Measurements from ENCODE around the gene SYP. TPM values are rescaled to one million over a fixed set of nuclear protein-coding genes. Genes with fewer than 3 reads are reported as not detected.

SYP gene
- total and polyA plus RNA-seq, 9 of the 15 experiments (the other 6 are each of a cell fraction or from before 2014, with no cell fraction given) = 0.48 to 5.1 (median 2.6) TPM

GRCh38 chrX:49199906-49200771 is at the start of gene SYP (continued):
- peak; percentile 94 for TF ChIP-seq GMEB1 (CRISPR knock-in tag; IDR thresholded peaks at IDR 0.05)
- TF ChIP-seq KDM2B (CRISPR knock-in tag; IDR thresholded peaks at IDR 0.05) = no peak
- no peak for TF ChIP-seq BHLHE40 (IDR thresholded peaks at IDR 0.05; ENCODE audit: low read length)
- peak; percentile 51; the same call in 1 of the 2 replicates for TF ChIP-seq KAT7 (CRISPR knock-in tag; IDR thresholded peaks at IDR 0.05; ENCODE audit: borderline replicate concordance)
- TF ChIP-seq HDAC3 (IDR thresholded peaks at IDR 0.05; ENCODE audit: borderline replicate concordance, partially characterized antibody) = no peak
- TF ChIP-seq ZBTB17 (CRISPR knock-in tag; IDR thresholded peaks at IDR 0.05) = no peak
- TF ChIP-seq ZNF778 (CRISPR knock-in tag; IDR thresholded peaks at IDR 0.05) = no peak
- no peak; the same call in 1 of the 2 replicates for TF ChIP-seq ZBED1 (IDR thresholded peaks at IDR 0.05)
- peak; percentile 77; the same call in 1 of the 2 replicates for TF ChIP-seq ZNF197 (CRISPR knock-in tag; IDR thresholded peaks at IDR 0.05; ENCODE audit: low read depth)
- TF ChIP-seq ZNF143 (CRISPR knock-in tag; IDR thresholded peaks at IDR 0.05) = no peak
- TF ChIP-seq PCBP2 (IDR thresholded peaks at IDR 0.05; ENCODE audit: low read depth, low read length, poor library complexity, severe bottlenecking) = no peak
- TF ChIP-seq RBM22 (IDR thresholded peaks at IDR 0.05; ENCODE audit: low read depth, low read length, poor library complexity, severe bottlenecking) = no peak
- TF ChIP-seq KDM1A (IDR thresholded peaks at IDR 0.05) = no peak
- TF ChIP-seq BRF1 (IDR thresholded peaks at IDR 0.05; ENCODE audit: borderline replicate concordance, extremely low read depth, insufficient read length) = no peak
- no peak for TF ChIP-seq MYBL2 (IDR thresholded peaks at IDR 0.05; ENCODE audit: low read depth)
- TF ChIP-seq MYBL2 (CRISPR knock-in tag; IDR thresholded peaks at IDR 0.05; ENCODE audit: borderline replicate concordance) = no peak
- TF ChIP-seq, protein P1, sequence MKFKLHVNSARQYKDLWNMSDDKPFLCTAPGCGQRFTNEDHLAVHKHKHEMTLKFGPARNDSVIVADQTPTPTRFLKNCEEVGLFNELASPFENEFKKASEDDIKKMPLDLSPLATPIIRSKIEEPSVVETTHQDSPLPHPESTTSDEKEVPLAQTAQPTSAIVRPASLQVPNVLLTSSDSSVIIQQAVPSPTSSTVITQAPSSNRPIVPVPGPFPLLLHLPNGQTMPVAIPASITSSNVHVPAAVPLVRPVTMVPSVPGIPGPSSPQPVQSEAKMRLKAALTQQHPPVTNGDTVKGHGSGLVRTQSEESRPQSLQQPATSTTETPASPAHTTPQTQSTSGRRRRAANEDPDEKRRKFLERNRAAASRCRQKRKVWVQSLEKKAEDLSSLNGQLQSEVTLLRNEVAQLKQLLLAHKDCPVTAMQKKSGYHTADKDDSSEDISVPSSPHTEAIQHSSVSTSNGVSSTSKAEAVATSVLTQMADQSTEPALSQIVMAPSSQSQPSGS (CRISPR knock-in tag; IDR thresholded peaks at IDR 0.05) = no peak
- TF ChIP-seq NFATC3 (IDR thresholded peaks at IDR 0.05) = no peak
- no peak for TF ChIP-seq BDP1 (IDR thresholded peaks at IDR 0.05; ENCODE audit: insufficient read depth, insufficient read length)
- TF ChIP-seq HNRNPUL1 (IDR thresholded peaks at IDR 0.05; ENCODE audit: low read length) = no peak
- TF ChIP-seq ZNF780A (CRISPR knock-in tag; IDR thresholded peaks at IDR 0.05) = no peak
- no peak for TF ChIP-seq GTF3C2 (IDR thresholded peaks at IDR 0.05; ENCODE audit: borderline replicate concordance, extremely low read depth, insufficient read length)
- no peak for TF ChIP-seq ZNF668 (CRISPR knock-in tag; IDR thresholded peaks at IDR 0.05)
- TF ChIP-seq SMC3 (conservative IDR thresholded peaks at IDR 0.05; ENCODE audit: insufficient read depth, low read depth, low read length) = no peak
